SK-N-SH treated with all-trans-retinoic acid at 6 μM for 48 hours (cell line): ENCODE data around the gene BAIAP3.

Experiments used
- ATAC-seq: fragments of 200-7000 bp; cut with Tn5 transposase; 3 replicates; pipeline ENCODE4 v1.9.1; 2020; ENCODE audit warnings: mild to moderate bottlenecking, moderate library complexity
- ARNTL ChIP-seq: fragments of 450-650 bp; formaldehyde crosslinking; IDR thresholded peaks from 2 replicates; pipeline ENCODE4 v1.5.0; 2020; ENCODE audit warnings: low read depth, mild to moderate bottlenecking, moderate library complexity, borderline replicate concordance
- BACH2 ChIP-seq: fragments of 250-450 bp; sonication (Bioruptor Pico); IDR thresholded peaks from 2 replicates; pipeline ENCODE4 v1.9.0; 2021; ENCODE audit warnings: mild to moderate bottlenecking, borderline replicate concordance
- CREB5 ChIP-seq: fragments of 250-450 bp; sonication (Bioruptor Pico); IDR thresholded peaks from 2 replicates; pipeline ENCODE4 v1.5.1; 2020; ENCODE audit warnings: low read depth, mild to moderate bottlenecking, moderate library complexity
- CSDC2 ChIP-seq: fragments of 250-450 bp; sonication (Bioruptor Pico); IDR thresholded peaks from 2 replicates; pipeline ENCODE4 v1.5.0; 2020; ENCODE audit warnings: mild to moderate bottlenecking, moderate library complexity
- ESRRG ChIP-seq: fragments of 250-450 bp; sonication (Bioruptor Pico); IDR thresholded peaks from 2 replicates; pipeline ENCODE4 v1.6.1; 2021; ENCODE audit warnings: mild to moderate bottlenecking
- GLIS3 ChIP-seq: fragments of 250-450 bp; sonication (Bioruptor Pico); IDR thresholded peaks from 2 replicates; pipeline ENCODE4 v1.5.0; 2020; ENCODE audit warnings: mild to moderate bottlenecking, moderate library complexity
- ISL1 ChIP-seq: fragments of 250-450 bp; sonication (Bioruptor Pico); IDR thresholded peaks from 2 replicates; pipeline ENCODE4 v2.1.2; 2022; ENCODE audit warnings: mild to moderate bottlenecking, moderate library complexity
- OSR1 ChIP-seq: fragments of 250-450 bp; sonication (Bioruptor Pico); IDR thresholded peaks from 2 replicates; pipeline ENCODE4 v1.8.0; 2022; ENCODE audit warnings: moderate library complexity, mild to moderate bottlenecking, inconsistent platforms
- PATZ1 ChIP-seq: fragments of 250-450 bp; sonication (Bioruptor Pico); IDR thresholded peaks from 2 replicates; pipeline ENCODE4 v1.8.0; 2020; ENCODE audit warnings: mild to moderate bottlenecking, moderate library complexity, borderline replicate concordance
- POU6F1 ChIP-seq: fragments of 250-450 bp; sonication (Bioruptor Pico); IDR thresholded peaks from 2 replicates; pipeline ENCODE4 v1.8.0; 2021; ENCODE audit warnings: low read depth, mild to moderate bottlenecking, moderate library complexity, borderline replicate concordance
- PPARA ChIP-seq: fragments of 250-450 bp; sonication (Bioruptor Pico); IDR thresholded peaks from 2 replicates; pipeline ENCODE4 v1.5.0; 2020; ENCODE audit warnings: mild to moderate bottlenecking, borderline replicate concordance
- SNAI2 ChIP-seq: fragments of 250-450 bp; sonication (Bioruptor Pico); IDR thresholded peaks from 2 replicates; pipeline ENCODE4 v1.5.0; 2020; ENCODE audit warnings: mild to moderate bottlenecking, moderate library complexity
- TCF4 ChIP-seq: fragments of 250-450 bp; sonication (Bioruptor Pico); IDR thresholded peaks from 2 replicates; pipeline ENCODE4 v1.8.0; 2021; ENCODE audit warnings: mild to moderate bottlenecking, moderate library complexity, borderline replicate concordance
- TOX ChIP-seq: fragments of 250-450 bp; sonication (Bioruptor Pico); IDR thresholded peaks from 2 replicates; pipeline ENCODE4 v1.8.0; 2021; ENCODE audit warnings: mild to moderate bottlenecking, moderate library complexity, borderline replicate concordance
- TSHZ2 ChIP-seq: fragments of 250-450 bp; sonication (Bioruptor Pico); IDR thresholded peaks from 2 replicates; pipeline ENCODE4 v1.5.0; 2020; ENCODE audit warnings: mild to moderate bottlenecking, moderate library complexity
- ZC3H10 ChIP-seq: fragments of 250-450 bp; sonication (Bioruptor Pico); IDR thresholded peaks from 2 replicates; pipeline ENCODE4 v1.5.1; 2021; ENCODE audit warnings: mild to moderate bottlenecking, moderate library complexity
- ZFP3 ChIP-seq: fragments of 250-450 bp; sonication (Bioruptor Pico); IDR thresholded peaks from 2 replicates; pipeline ENCODE4 v1.5.0; 2020; ENCODE audit warnings: mild to moderate bottlenecking, moderate library complexity
- ZFP30 ChIP-seq: fragments of 450-650 bp; formaldehyde crosslinking; IDR thresholded peaks from 2 replicates; pipeline ENCODE4 v1.5.0; 2022; ENCODE audit warnings: mild to moderate bottlenecking, moderate library complexity
- ZNF565 ChIP-seq: fragments of 450-650 bp; formaldehyde crosslinking; conservative IDR thresholded peaks from 2 replicates; pipeline ENCODE4 v1.5.0; 2020; ENCODE audit warnings: low read depth, mild to moderate bottlenecking, moderate library complexity
- ZNF70 ChIP-seq: fragments of 450-650 bp; formaldehyde crosslinking; IDR thresholded peaks from 2 replicates; pipeline ENCODE4 v1.5.0; 2020; ENCODE audit warnings: mild to moderate bottlenecking, moderate library complexity
- ZNF8 ChIP-seq: fragments of 450-650 bp; formaldehyde crosslinking; IDR thresholded peaks from 2 replicates; pipeline ENCODE4 v1.5.0; 2020; ENCODE audit warnings: mild to moderate bottlenecking, moderate library complexity
- TF ChIP-seq, protein P1 (sequence below): fragments of 250-450 bp; sonication (Bioruptor Pico); IDR thresholded peaks from 2 replicates; pipeline ENCODE4 v1.5.1; 2021; ENCODE audit warnings: mild to moderate bottlenecking, moderate library complexity

BAIAP3 gene

DNA sequence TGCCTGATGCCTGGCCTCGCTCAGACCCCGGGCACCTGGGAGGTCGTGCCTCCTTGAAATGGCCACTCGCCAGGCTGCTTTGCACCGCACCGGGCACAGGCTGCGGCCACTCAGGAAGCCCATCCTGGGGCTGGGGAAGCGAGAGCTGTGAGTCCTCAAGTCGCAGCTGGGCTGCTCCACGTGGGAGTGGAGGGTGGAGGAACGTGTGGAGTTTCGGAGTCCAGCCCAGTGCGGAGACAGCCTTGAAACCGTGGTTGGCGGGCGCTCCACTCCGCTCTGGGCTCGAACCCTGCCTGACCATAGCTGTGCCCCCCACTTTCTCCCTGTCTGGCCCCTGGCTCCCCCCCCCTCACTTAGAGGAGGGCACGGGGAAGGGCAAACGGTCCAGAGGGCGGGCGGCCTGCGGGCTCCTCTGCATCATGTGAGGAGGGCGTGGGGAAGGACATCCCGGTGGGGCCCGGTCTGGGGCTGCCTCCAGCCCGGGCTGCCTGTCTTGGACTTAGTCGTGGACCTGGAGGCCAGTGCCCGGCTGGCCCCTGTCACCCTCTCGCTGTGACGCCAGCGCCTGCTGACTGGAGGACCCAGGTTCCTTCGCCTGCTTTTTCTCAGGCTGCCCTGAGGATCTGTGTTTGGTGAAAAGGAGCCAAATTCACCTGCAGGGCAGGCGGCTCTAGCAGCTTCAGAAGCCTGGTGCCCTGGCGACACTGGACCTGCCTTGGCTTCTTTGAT lies 21.5 kb upstream of the BAIAP3 start:
- no peak for ATAC-seq
- TF ChIP-seq GLIS3 (CRISPR knock-in tag) = no peak
- no peak for TF ChIP-seq TSHZ2 (CRISPR knock-in tag)
- TF ChIP-seq ZNF8 (CRISPR knock-in tag) = no peak
- no peak for TF ChIP-seq ESRRG (CRISPR knock-in tag)
- TF ChIP-seq OSR1 (CRISPR knock-in tag) = no peak
- no peak for TF ChIP-seq PPARA (CRISPR knock-in tag)
- TF ChIP-seq POU6F1 (CRISPR knock-in tag) = no peak
- TF ChIP-seq ZNF565 (CRISPR knock-in tag) = no peak
- TF ChIP-seq, protein P1, sequence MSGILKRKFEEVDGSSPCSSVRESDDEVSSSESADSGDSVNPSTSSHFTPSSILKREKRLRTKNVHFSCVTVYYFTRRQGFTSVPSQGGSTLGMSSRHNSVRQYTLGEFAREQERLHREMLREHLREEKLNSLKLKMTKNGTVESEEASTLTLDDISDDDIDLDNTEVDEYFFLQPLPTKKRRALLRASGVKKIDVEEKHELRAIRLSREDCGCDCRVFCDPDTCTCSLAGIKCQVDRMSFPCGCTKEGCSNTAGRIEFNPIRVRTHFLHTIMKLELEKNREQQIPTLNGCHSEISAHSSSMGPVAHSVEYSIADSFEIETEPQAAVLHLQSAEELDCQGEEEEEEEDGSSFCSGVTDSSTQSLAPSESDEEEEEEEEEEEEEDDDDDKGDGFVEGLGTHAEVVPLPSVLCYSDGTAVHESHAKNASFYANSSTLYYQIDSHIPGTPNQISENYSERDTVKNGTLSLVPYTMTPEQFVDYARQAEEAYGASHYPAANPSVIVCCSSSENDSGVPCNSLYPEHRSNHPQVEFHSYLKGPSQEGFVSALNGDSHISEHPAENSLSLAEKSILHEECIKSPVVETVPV (CRISPR knock-in tag) = no peak
- no peak for TF ChIP-seq SNAI2 (CRISPR knock-in tag)
- TF ChIP-seq BACH2 (CRISPR knock-in tag) = no peak
- no peak for TF ChIP-seq TOX (CRISPR knock-in tag)
- no peak for TF ChIP-seq ZFP30 (CRISPR knock-in tag)
- TF ChIP-seq ISL1 (CRISPR knock-in tag) = no peak
- TF ChIP-seq CSDC2 (CRISPR knock-in tag) = no peak
- no peak for TF ChIP-seq ZFP3
- no peak for TF ChIP-seq CREB5 (CRISPR knock-in tag)
- no peak for TF ChIP-seq TCF4

- TF ChIP-seq ZNF70 (CRISPR knock-in tag) (no peak), ZFP30 (CRISPR knock-in tag) (no peak), GLIS3 (CRISPR knock-in tag) (no peak), ZC3H10 (CRISPR knock-in tag) (no peak), ZNF565 (CRISPR knock-in tag) (no peak), OSR1 (CRISPR knock-in tag) (no peak), CSDC2 (CRISPR knock-in tag) (no peak), PPARA (CRISPR knock-in tag) (no peak), ISL1 (CRISPR knock-in tag) (no peak), CREB5 (CRISPR knock-in tag) (no peak)
- no peak for ATAC-seq
These were observed 21.0 kb upstream of the BAIAP3 start for GRCh38 chr16:1312467-1312816.

- ATAC-seq = no peak
- TF ChIP-seq CREB5 (CRISPR knock-in tag) = no peak
- no peak for TF ChIP-seq ZNF8 (CRISPR knock-in tag)
- no peak for TF ChIP-seq PATZ1 (CRISPR knock-in tag)
- TF ChIP-seq SNAI2 (CRISPR knock-in tag) = no peak
- no peak for TF ChIP-seq ARNTL (CRISPR knock-in tag)
- no peak for TF ChIP-seq ZNF70 (CRISPR knock-in tag)
- no peak for TF ChIP-seq TSHZ2 (CRISPR knock-in tag)
- TF ChIP-seq TOX (CRISPR knock-in tag) = no peak
- TF ChIP-seq CSDC2 (CRISPR knock-in tag) = no peak
- no peak for TF ChIP-seq ZFP3
These were observed 20.5 kb upstream of the BAIAP3 start for GRCh38 chr16:1312903-1313302.
